Heart left ventricle (tissue), 16 donors: ENCODE data around the gene DDN. TPM values are rescaled to one million over a fixed set of nuclear protein-coding genes. Genes with fewer than 3 reads are reported as not detected.

Experiments used
- ATAC-seq, 4 donors: fragments of 200-7000 bp; cut with Tn5 transposase; one replicate each; pipeline ENCODE4 v1.9.1; 2020 to 2022; ENCODE audit warnings: moderate library complexity in 4 of 4, mild to moderate bottlenecking in 3 of 4, moderate number of reproducible peaks in 1 of 4
- DNase-seq, 5 donors: peaks; one replicate each; pipeline ENCODE4 v3.0.0-alpha.2; 2020
- H3K27ac ChIP-seq, 12 donors: fragments of 200-600 bp; sonication (generic) in 4 of 12; one replicate each; pipeline versions ENCODE4 v1.5.0 to v1.8.0; 2016 to 2022; ENCODE audit warnings: mild to moderate bottlenecking in 2 of 12
- H3K27me3 ChIP-seq, 9 donors: fragments of 200-600 bp; sonication (generic) in 2 of 9; one replicate each; pipeline versions ENCODE4 v1.5.1 to v1.8.0; 2016 to 2022; ENCODE audit warnings: mild to moderate bottlenecking in 3 of 9
- H3K36me3 ChIP-seq, 9 donors: fragments of 200-600 bp; sonication (generic) in 2 of 9; one replicate each; pipeline versions ENCODE4 v1.5.0 to v1.8.0; 2018 to 2022; ENCODE audit warnings: mild to moderate bottlenecking in 2 of 9
- H3K4me1 ChIP-seq, 12 donors: fragments of 200-600 bp; sonication (generic) in 4 of 12; one replicate each; pipeline versions ENCODE4 v1.5.0 to v1.8.0; 2016 to 2022; ENCODE audit warnings: mild to moderate bottlenecking in 3 of 12
- H3K4me3 ChIP-seq, 12 donors: fragments of 200-600 bp; sonication (generic) in 4 of 12; one replicate each; pipeline versions ENCODE4 v1.5.0 to v1.8.0; 2017 to 2022; ENCODE audit warnings: mild to moderate bottlenecking in 9 of 12, moderate library complexity in 4 of 12
- H3K9me3 ChIP-seq, 12 donors: fragments of 200-600 bp; sonication (generic) in 4 of 12; one replicate each; pipeline versions ENCODE4 v1.5.0 to v1.8.0; 2016 to 2022; ENCODE audit warnings: mild to moderate bottlenecking in 1 of 12
- POLR2A ChIP-seq, 2 donors: fragments of 450-650 bp; IDR thresholded peaks; one replicate each; pipeline ENCODE4 v1.6.1; 2017; ENCODE audit warnings: antibody characterized with exemption in 2 of 2, mild to moderate bottlenecking in 2 of 2, moderate library complexity in 2 of 2
- WGBS, 4 donors: extraction: QIAGEN DNeasy Blood & Tissue Kit in 2 of 4; methylation state at CpG; one replicate each; pipeline versions ENCODE4 v1.1.5 to v1.1.7; 2013 to 2018; 5-methylcytosine and 5-hydroxymethylcytosine counted together
- intact Hi-C, 10 donors: fragments of 100-400 bp; cut with DNase I; formaldehyde crosslinking; loops; one replicate each; pipeline versions ENCODE4 v1.11.1 to v1.14.2; 2022
- polyA plus RNA-seq, 2 donors: library from polyadenylated mRNA; stranded (reverse); fragments of 200-250 nt; gene quantifications; one replicate each; pipeline ENCODE4 v1.2.3, GENCODE V29; 2013
- total RNA-seq, 9 donors: library from RNA; depleted of rRNA in 2 of 9; stranded (reverse); fragments of >200 nt in 2 of 9; fragmentation: NEBNext Ultra II Directional in 3 of 9; extraction: Animal tissue kit (Norgen Biotek cat#: 25700) in 3 of 9; gene quantifications; one replicate each; pipeline versions ENCODE4 v1.1.0 to v1.2.4, GENCODE V29; 2016 to 2023
- TF ChIP-seq, protein P1 (sequence below), 12 donors: fragments of 200-600 bp; sonication (generic) in 4 of 12; IDR thresholded peaks; one replicate each; pipeline versions ENCODE4 v1.5.0 to v1.8.0; 2018 to 2022; ENCODE audit warnings: antibody characterized with exemption in 12 of 12, mild to moderate bottlenecking in 5 of 12
- donor health status: ischemic (EF 13 %, LVEDD 7.1; RV severe dilation, severe dysfunction).
- donor health status: healthy with polysubstance abuse.
- donor health status: DM: no; HTN: yes; CAD: no.
- donor health status: DM: no; HTN: no; CAD: no.
- donor health status: ischemic (EF 25% LVEDD 6.9; RV normal size, moderate dysfunction).
- donor health status: ischemic (EF 25% LVEDD 5.7; RV mildly dilated, moderate dysfunction).
- donor health status: healthy.
- donor health status: DM: yes; HTN: yes; CAD: no.
- donor health status: ischemic (EF 35%, LVEDD 5.7; RV mildly dilated, moderate dysfunction).
- donor health status: nonischemic (EF 11% LVEDD 7.7; RV severe dilation, severe dysfunction).
- donor health status: DM: yes; HTN: yes; CAD: no.
- donor health status: PGD.
- donor health status: ischemic (EF 29% LVEDD 5.4; RV normal size, mild dysfunction).
- donor health status: nonischemic (EF 23%, LVEDD 6.1; RV moderate dilation, normal function).

The DDN gene
- total and polyA plus RNA-seq, 11 donors, result 0.40 to 2.8 (median 0.95) TPM

DNA sequence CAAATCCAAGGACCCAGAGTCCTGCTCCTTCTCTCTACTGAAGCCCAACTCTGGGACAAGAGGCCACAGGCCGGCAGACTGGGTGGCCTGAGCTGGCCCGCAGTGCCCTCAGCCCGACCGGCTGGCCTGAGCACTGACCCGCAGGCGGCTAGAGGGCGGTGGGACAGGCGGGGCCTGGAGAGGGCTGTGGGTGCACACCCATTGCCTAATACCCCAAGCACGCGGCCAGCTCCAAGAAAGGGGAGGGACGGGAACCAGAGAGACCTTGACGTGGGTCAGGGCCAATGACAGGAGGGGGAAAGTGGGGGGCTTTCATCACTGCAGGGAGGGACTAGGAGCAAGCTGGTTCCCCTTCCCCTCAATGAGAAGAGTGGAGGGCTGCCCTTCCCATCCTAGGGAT lies 25.6 kb downstream of the DDN start:
- intact Hi-C loops, result no loop called here
- no peaks in the 10 kb centered on the region for H3K36me3 ChIP-seq
- no peak overlapping the region for H3K27ac ChIP-seq
- ATAC-seq (peak in 3 of 4 donors; percentile 46 to 74 (median 71)), DNase-seq (peak in 3 of 5 donors; percentile 68 to 77 (median 76))
- no peak overlapping the region for H3K4me3 ChIP-seq
- H3K27me3 ChIP-seq, result peaks cover 43 to 97% (median 88%) of the 10 kb centered on the region in 9 donors
- H3K4me1 ChIP-seq, result peaks cover 4 to 49% (median 18%) of the 10 kb centered on the region in 12 donors
- 19 to 58% (median 27%) methylated on average over 4 to 12 of the region's 12 CpGs for WGBS, 4 donors
- TF ChIP-seq, protein P1, sequence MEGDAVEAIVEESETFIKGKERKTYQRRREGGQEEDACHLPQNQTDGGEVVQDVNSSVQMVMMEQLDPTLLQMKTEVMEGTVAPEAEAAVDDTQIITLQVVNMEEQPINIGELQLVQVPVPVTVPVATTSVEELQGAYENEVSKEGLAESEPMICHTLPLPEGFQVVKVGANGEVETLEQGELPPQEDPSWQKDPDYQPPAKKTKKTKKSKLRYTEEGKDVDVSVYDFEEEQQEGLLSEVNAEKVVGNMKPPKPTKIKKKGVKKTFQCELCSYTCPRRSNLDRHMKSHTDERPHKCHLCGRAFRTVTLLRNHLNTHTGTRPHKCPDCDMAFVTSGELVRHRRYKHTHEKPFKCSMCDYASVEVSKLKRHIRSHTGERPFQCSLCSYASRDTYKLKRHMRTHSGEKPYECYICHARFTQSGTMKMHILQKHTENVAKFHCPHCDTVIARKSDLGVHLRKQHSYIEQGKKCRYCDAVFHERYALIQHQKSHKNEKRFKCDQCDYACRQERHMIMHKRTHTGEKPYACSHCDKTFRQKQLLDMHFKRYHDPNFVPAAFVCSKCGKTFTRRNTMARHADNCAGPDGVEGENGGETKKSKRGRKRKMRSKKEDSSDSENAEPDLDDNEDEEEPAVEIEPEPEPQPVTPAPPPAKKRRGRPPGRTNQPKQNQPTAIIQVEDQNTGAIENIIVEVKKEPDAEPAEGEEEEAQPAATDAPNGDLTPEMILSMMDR (IDR thresholded peaks at IDR 0.05), result no peak
- TF ChIP-seq POLR2A (IDR thresholded peaks at IDR 0.05), result no peak
- H3K9me3 ChIP-seq, result no peaks in the 10 kb centered on the region

GRCh38 chr12:48972952-48973483 lies 26.2 kb downstream of the DDN start:
- Histone ChIP-seq H3K36me3 (no peaks in the 10 kb centered on the region), H3K27ac (no peak overlapping the region), H3K9me3 (no peaks in the 10 kb centered on the region), H3K4me1 (peaks cover 0 to 44% (median 13%) of the 10 kb centered on the region in 12 donors), H3K4me3 (no peak overlapping the region), H3K27me3 (peaks cover 38 to 91% (median 83%) of the 10 kb centered on the region in 9 donors)
- WGBS, 4 donors, result 11 to 33% (median 22%) methylated on average over 3 of the region's 3 CpGs
- intact Hi-C loops, result no loop called here
- DNase-seq (no peak), ATAC-seq (no peak)
- TF ChIP-seq POLR2A (IDR thresholded peaks at IDR 0.05), result no peak
- TF ChIP-seq, protein P1 (IDR thresholded peaks at IDR 0.05), result no peak

- TF ChIP-seq, protein P1 (IDR thresholded peaks at IDR 0.05), result peak in 1 of 12 donors; percentile 10
- TF ChIP-seq POLR2A (IDR thresholded peaks at IDR 0.05), result no peak
- no peaks in the 10 kb centered on the region for H3K36me3 ChIP-seq
- 15 to 25% (median 18%) methylated on average over 3 to 23 of the region's 23 CpGs for WGBS, 4 donors
- peaks cover 32 to 85% (median 77%) of the 10 kb centered on the region in 9 donors for H3K27me3 ChIP-seq
- H3K4me1 ChIP-seq, result peaks cover 0 to 37% (median 12%) of the 10 kb centered on the region in 12 donors
- intact Hi-C loops, result no loop called here
- DNase-seq (no peak), ATAC-seq (no peak)
- no peak overlapping the region for H3K4me3 ChIP-seq
- H3K9me3 ChIP-seq, result no peaks in the 10 kb centered on the region
- H3K27ac ChIP-seq, result no peak overlapping the region
These were observed 26.8 kb downstream of the DDN start for GRCh38 chr12:48972213-48972951.

GRCh38 chr12:48970702-48971334 lies 28.4 kb downstream of the DDN start:
- ATAC-seq (no peak), DNase-seq (no peak)
- Histone ChIP-seq H3K27ac (no peak overlapping the region), H3K4me3 (peak overlapping the region in 8 of 12 donors; percentile 18 to 51 (median 43)), H3K27me3 (peaks cover 27 to 71% (median 66%) of the 10 kb centered on the region in 9 donors), H3K36me3 (no peaks in the 10 kb centered on the region), H3K4me1 (peaks cover 0 to 35% (median 12%) of the 10 kb centered on the region in 12 donors), H3K9me3 (no peaks in the 10 kb centered on the region)
- intact Hi-C loops, result no loop called here
- 31 to 46% (median 36%) methylated on average over 10 of the region's 10 CpGs for WGBS, 4 donors
- no peak for TF ChIP-seq POLR2A (IDR thresholded peaks at IDR 0.05)
- TF ChIP-seq, protein P1 (IDR thresholded peaks at IDR 0.05), result no peak
